IPS-15b (cell line): ENCODE results near the gene OR6S1.
"Not testable (repeated sequence)": the region's sequence is repeated elsewhere in the genome, so short reads cannot be mapped to it uniquely, and the experiment has no call there.

Source experiments
- H3K27me3 ChIP-seq: one replicate; pipeline ENCODE4 v1.6.1; 2013; ENCODE audit warnings: low read length; ENCODE audit not compliant: control insufficient read depth, insufficient read depth
- H3K36me3 ChIP-seq: one replicate; pipeline ENCODE4 v1.6.1; 2013; ENCODE audit warnings: low read length; ENCODE audit not compliant: control insufficient read depth, insufficient read depth
- H3K4me1 ChIP-seq: one replicate; pipeline ENCODE4 v1.6.1; 2013; ENCODE audit warnings: mild to moderate bottlenecking, low read length; ENCODE audit not compliant: control insufficient read depth, insufficient read depth
- H3K4me3 ChIP-seq: one replicate; pipeline ENCODE4 v1.5.1; 2013; ENCODE audit warnings: low read depth, low read length
- H3K9ac ChIP-seq: one replicate; pipeline ENCODE4 v1.6.1; 2013; ENCODE audit warnings: low read depth, mild to moderate bottlenecking, low read length
- H3K9me3 ChIP-seq: one replicate; pipeline ENCODE4 v1.6.1; 2013; ENCODE audit warnings: mild to moderate bottlenecking, low read length; ENCODE audit not compliant: control insufficient read depth, insufficient read depth

Gene OR6S1

DNA sequence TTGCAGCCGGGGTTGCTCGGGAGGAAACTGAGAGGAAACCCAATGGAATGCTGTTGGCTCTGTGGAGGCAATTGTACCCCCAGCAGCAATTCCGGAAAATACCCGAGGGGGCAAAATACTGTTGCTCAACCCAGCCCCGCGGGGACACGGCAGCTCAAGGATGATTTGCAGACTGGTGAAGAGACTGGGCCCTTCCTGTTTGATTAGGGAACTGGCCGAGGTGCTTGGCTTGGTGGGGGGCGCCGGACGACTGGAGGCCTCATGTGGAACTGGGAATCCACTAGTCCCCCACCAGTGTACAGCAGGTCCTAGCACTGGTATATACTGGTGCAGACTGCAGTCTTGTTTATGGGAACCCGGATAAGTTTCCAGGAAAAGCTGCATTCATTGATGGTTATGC lies 40.0 kb downstream of the OR6S1 start:
- no peaks in the 10 kb centered on the region for H3K9me3 ChIP-seq
- no peak overlapping the region for H3K9ac ChIP-seq
- H3K4me1 ChIP-seq = peaks cover under 1% of the 10 kb centered on the region
- no peaks in the 10 kb centered on the region for H3K36me3 ChIP-seq
- no peaks in the 10 kb centered on the region for H3K27me3 ChIP-seq
- H3K4me3 ChIP-seq = no peak overlapping the region

DNA sequence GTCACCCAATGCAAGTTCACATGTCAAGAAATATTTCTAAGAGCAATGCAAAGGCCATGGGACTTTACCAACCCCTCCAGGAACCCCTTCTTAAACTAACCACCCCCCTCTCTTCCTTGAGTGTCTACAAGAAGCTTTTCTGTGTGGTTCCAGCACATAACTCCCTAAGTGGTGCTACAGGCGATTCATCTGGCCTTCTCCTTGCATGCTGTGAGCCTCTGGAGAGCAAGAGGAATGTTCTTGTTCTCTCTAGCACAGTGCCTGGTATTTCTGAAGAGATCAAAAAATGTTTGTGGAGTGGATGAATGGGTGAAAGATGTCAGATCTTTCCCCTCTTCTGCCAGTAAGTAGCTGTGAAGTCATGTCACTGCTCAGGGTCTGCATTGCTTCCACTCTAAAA lies 44.4 kb downstream of the OR6S1 start:
- Histone ChIP-seq H3K36me3 (no peaks in the 10 kb centered on the region), H3K4me3 (no peak overlapping the region), H3K4me1 (no peaks in the 10 kb centered on the region), H3K27me3 (no peaks in the 10 kb centered on the region), H3K9ac (no peak overlapping the region), H3K9me3 (no peaks in the 10 kb centered on the region)

- not testable (repeated sequence) for H3K4me3 ChIP-seq, H3K36me3 ChIP-seq, H3K27me3 ChIP-seq, H3K9ac ChIP-seq, H3K4me1 ChIP-seq, H3K9me3 ChIP-seq
Observed at GRCh38 chr14:20595726-20596125, 45.8 kb downstream of the OR6S1 start.

GRCh38 chr14:20592574-20592973 lies 48.9 kb downstream of the OR6S1 start:
- no peaks in the 10 kb centered on the region for H3K9me3 ChIP-seq
- H3K27me3 ChIP-seq = no peaks in the 10 kb centered on the region
- no peaks in the 10 kb centered on the region for H3K4me1 ChIP-seq
- no peaks in the 10 kb centered on the region for H3K36me3 ChIP-seq
- H3K9ac ChIP-seq = no peak overlapping the region
- no peak overlapping the region for H3K4me3 ChIP-seq

- no peak within 1 kb of the TSS for H3K9ac ChIP-seq
- no peaks in the 10 kb centered on the region for H3K4me1 ChIP-seq
- no peaks in the 10 kb centered on the region for H3K9me3 ChIP-seq
- no peaks in the 10 kb centered on the region for H3K36me3 ChIP-seq
- H3K27me3 ChIP-seq = no peaks in the 10 kb centered on the region
- no peak within 1 kb of the TSS for H3K4me3 ChIP-seq
Observed at GRCh38 chr14:20591235-20591634, 50.3 kb downstream of the OR6S1 start, which contains the start of gene RNASE12. Gene RNASE12 (minus strand): TSS chr14:20591376. CDS start chr14:20590723, 653 bp downstream.
